ENCODE results near the gene CYTH3.

- no peak for TF ChIP-seq POLR2A (IDR thresholded peaks at IDR 0.05)
- TF ChIP-seq CTCF (IDR thresholded peaks at IDR 0.05): no peak
Observed at GRCh38 chr7:6123843-6124242, 148.6 kb downstream of the CYTH3 start.
